T-helper 17 cell (primary cell): ENCODE measurements around the gene FAT1. TPM values are rescaled to one million over a fixed set of nuclear protein-coding genes. Genes with fewer than 3 reads are reported as not detected.
"Not testable (repeated sequence)": the region's sequence is repeated elsewhere in the genome, so short reads cannot be mapped to it uniquely, and the experiment has no call there.

ENCODE experiments used
- ATAC-seq: fragments of 150-1000 bp; cut with Tn5 transposase; 2 replicates; pipeline ENCODE4 v1.10.0; 2021; ENCODE audit warnings: mild to moderate bottlenecking, moderate library complexity
- DNase-seq, 3 donors: peaks; one replicate each; pipeline versions ENCODE4 v3.0.0 to v3.0.0-alpha.2; 2020 to 2021
- H3K9me3 ChIP-seq: one replicate; pipeline ENCODE4 v1.7.0; 2013; ENCODE audit warnings: low read length, mild to moderate bottlenecking; ENCODE audit not compliant: control insufficient read depth, poor library complexity, severe bottlenecking
- H3K27ac Mint-ChIP-seq: one replicate; pipeline ENCODE4 v1.8.0; 2022; ENCODE audit warnings: mild to moderate bottlenecking, moderate library complexity, mixed read lengths
- H3K27me3 Mint-ChIP-seq: one replicate; pipeline ENCODE4 v1.8.0; 2022; ENCODE audit warnings: mixed read lengths
- H3K36me3 Mint-ChIP-seq: one replicate; pipeline ENCODE4 v1.8.0; 2022; ENCODE audit warnings: low read depth, mixed read lengths
- H3K4me1 Mint-ChIP-seq: one replicate; pipeline ENCODE4 v1.8.0; 2022; ENCODE audit warnings: mild to moderate bottlenecking, mixed read lengths
- H3K4me3 Mint-ChIP-seq: one replicate; pipeline ENCODE4 v1.8.0; 2022; ENCODE audit warnings: mild to moderate bottlenecking, moderate library complexity, mixed read lengths
- total RNA-seq, 4 donors: library from RNA in 2 of 4; stranded (reverse) in 2 of 4; gene quantifications; one replicate each; pipeline ENCODE4 v1.2.3 and lab custom pipeline; 2022 to 2026

FAT1 gene
- total RNA-seq = not detected
- 0.08 to 1.2 reads per million in 2 donors for total RNA-seq (lab: John Stamatoyannopoulos, UW)

- Mint-ChIP-seq H3K36me3 (peaks cover 3% of the 10 kb centered on the region), H3K27ac (no peak within 1 kb of the TSS), H3K4me3 (peak within 1 kb of the TSS; percentile 15), H3K4me1 (peaks cover 5% of the 10 kb centered on the region), H3K27me3 (peaks cover 31% of the 10 kb centered on the region)
- peaks cover 6% of the 10 kb centered on the region for H3K9me3 ChIP-seq
- DNase-seq (no peak), ATAC-seq (no peak)
Observed at GRCh38 chr4:186723292-186724057, at the start of gene FAT1. FAT1 (minus strand) TSS chr4:186723856; CDS start chr4:186709827, 14,029 bp downstream.

GRCh38 chr4:186772936-186773487 is 49.4 kb upstream of the FAT1 start:
- H3K9me3 ChIP-seq = no peaks in the 10 kb centered on the region
- H3K36me3 Mint-ChIP-seq = no peaks in the 10 kb centered on the region
- H3K27ac Mint-ChIP-seq = no peak overlapping the region
- H3K4me3 Mint-ChIP-seq = no peak overlapping the region
- ATAC-seq = no peak
- H3K4me1 Mint-ChIP-seq = no peaks in the 10 kb centered on the region
- no peak for DNase-seq
- H3K27me3 Mint-ChIP-seq = no peaks in the 10 kb centered on the region

- Mint-ChIP-seq H3K27ac (no peak overlapping the region), H3K4me3 (no peak overlapping the region), H3K27me3 (no peaks in the 10 kb centered on the region), H3K36me3 (no peaks in the 10 kb centered on the region), H3K4me1 (no peaks in the 10 kb centered on the region)
- H3K9me3 ChIP-seq = no peaks in the 10 kb centered on the region
- ATAC-seq (no peak), DNase-seq (no peak)
Observed at GRCh38 chr4:186771624-186772023, 48.0 kb upstream of the FAT1 start.

GRCh38 chr4:186770481-186771175 is 47.0 kb upstream of the FAT1 start:
- Mint-ChIP-seq H3K4me1 (no peaks in the 10 kb centered on the region), H3K27ac (no peak overlapping the region), H3K27me3 (no peaks in the 10 kb centered on the region), H3K4me3 (no peak overlapping the region), H3K36me3 (no peaks in the 10 kb centered on the region)
- DNase-seq (no peak), ATAC-seq (no peak)
- no peaks in the 10 kb centered on the region for H3K9me3 ChIP-seq

- H3K27ac Mint-ChIP-seq = no peak overlapping the region
Observed at GRCh38 chr4:186767794-186768193, 44.1 kb upstream of the FAT1 start.

GRCh38 chr4:186765673-186766546 is 42.3 kb upstream of the FAT1 start:
- no peaks in the 10 kb centered on the region for H3K4me1 Mint-ChIP-seq
- no peaks in the 10 kb centered on the region for H3K27me3 Mint-ChIP-seq
- H3K36me3 Mint-ChIP-seq = no peaks in the 10 kb centered on the region
- DNase-seq (no peak), ATAC-seq (no peak)
- no peak overlapping the region for H3K27ac Mint-ChIP-seq
- no peak overlapping the region for H3K4me3 Mint-ChIP-seq
- no peaks in the 10 kb centered on the region for H3K9me3 ChIP-seq

More at GRCh38 chr4:186767794-186768193, 44.1 kb upstream of the FAT1 start:
- Mint-ChIP-seq H3K36me3 (no peaks in the 10 kb centered on the region), H3K27me3 (no peaks in the 10 kb centered on the region), H3K4me1 (no peaks in the 10 kb centered on the region), H3K4me3 (no peak overlapping the region)
- ATAC-seq (no peak), DNase-seq (no peak)
- no peaks in the 10 kb centered on the region for H3K9me3 ChIP-seq

GRCh38 chr4:186765138-186765537 is 41.5 kb upstream of the FAT1 start:
- no peak for ATAC-seq
- Mint-ChIP-seq H3K4me3 (no peak overlapping the region), H3K4me1 (no peaks in the 10 kb centered on the region), H3K36me3 (no peaks in the 10 kb centered on the region), H3K27ac (no peak overlapping the region), H3K27me3 (no peaks in the 10 kb centered on the region)
- H3K9me3 ChIP-seq = no peaks in the 10 kb centered on the region
- no peak for DNase-seq

GRCh38 chr4:186764457-186764856 is 40.8 kb upstream of the FAT1 start:
- ATAC-seq = no peak
- H3K9me3 ChIP-seq = no peaks in the 10 kb centered on the region
- H3K36me3 Mint-ChIP-seq = no peaks in the 10 kb centered on the region
- H3K4me1 Mint-ChIP-seq = no peaks in the 10 kb centered on the region
- H3K27ac Mint-ChIP-seq = no peak overlapping the region
- DNase-seq = no peak
- no peak overlapping the region for H3K4me3 Mint-ChIP-seq
- no peaks in the 10 kb centered on the region for H3K27me3 Mint-ChIP-seq

GRCh38 chr4:186762865-186763264 is 39.2 kb upstream of the FAT1 start:
- no peaks in the 10 kb centered on the region for H3K9me3 ChIP-seq
- Mint-ChIP-seq H3K36me3 (no peaks in the 10 kb centered on the region), H3K27ac (no peak overlapping the region), H3K4me1 (no peaks in the 10 kb centered on the region), H3K27me3 (no peaks in the 10 kb centered on the region), H3K4me3 (no peak overlapping the region)
- no peak for DNase-seq
- ATAC-seq = no peak

GRCh38 chr4:186762361-186762760 is 38.7 kb upstream of the FAT1 start:
- DNase-seq (no peak), ATAC-seq (no peak)
- Mint-ChIP-seq H3K4me1 (no peaks in the 10 kb centered on the region), H3K27me3 (no peaks in the 10 kb centered on the region), H3K4me3 (no peak overlapping the region), H3K27ac (no peak overlapping the region), H3K36me3 (no peaks in the 10 kb centered on the region)
- H3K9me3 ChIP-seq = no peaks in the 10 kb centered on the region

- H3K9me3 ChIP-seq, DNase-seq, H3K36me3 Mint-ChIP-seq, H3K4me3 Mint-ChIP-seq, ATAC-seq, H3K27me3 Mint-ChIP-seq, H3K27ac Mint-ChIP-seq, H3K4me1 Mint-ChIP-seq: not testable (repeated sequence)
Observed at GRCh38 chr4:186761956-186762355, 38.3 kb upstream of the FAT1 start.

- Mint-ChIP-seq H3K27ac (no peak overlapping the region), H3K36me3 (no peaks in the 10 kb centered on the region), H3K4me1 (no peaks in the 10 kb centered on the region), H3K27me3 (no peaks in the 10 kb centered on the region), H3K4me3 (no peak overlapping the region)
- ATAC-seq (no peak), DNase-seq (no peak)
- no peaks in the 10 kb centered on the region for H3K9me3 ChIP-seq
Observed at GRCh38 chr4:186761393-186761792, 37.7 kb upstream of the FAT1 start.

- DNase-seq (no peak), ATAC-seq (no peak)
- no peaks in the 10 kb centered on the region for H3K9me3 ChIP-seq
- Mint-ChIP-seq H3K4me1 (no peaks in the 10 kb centered on the region), H3K27me3 (no peaks in the 10 kb centered on the region), H3K27ac (no peak overlapping the region), H3K4me3 (no peak overlapping the region), H3K36me3 (no peaks in the 10 kb centered on the region)
Observed at GRCh38 chr4:186760576-186760975, 36.9 kb upstream of the FAT1 start.
